ENCODE results near the gene HLTF.
A peak's percentile ranks its signal among the peaks of the same experiment; 100 is the strongest.
"Not testable (repeated sequence)": the region's sequence is repeated elsewhere in the genome, so short reads cannot be mapped to it uniquely, and the experiment has no call there.

Gene HLTF

GRCh38 chr3:148991219-148992026 is 94.9 kb downstream of the HLTF start, which contains the start of gene GYG1:
Gene GYG1, plus strand, starts transcription at chr3:148991540. Its CDS starts 101 bp downstream, at chr3:148991641.
- Histone ChIP-seq H2AFZ (ENCODE audit: low read depth) (peak within 1 kb of the TSS; percentile 69; the same call in 1 of the 2 replicates), H3K4me1 (ENCODE audit: low read depth, poor library complexity, severe bottlenecking) (peaks cover 58% of the 10 kb centered on the region), H3K79me2 (ENCODE audit: insufficient read depth, low read depth) (peaks cover 57% of the 10 kb centered on the region), H3K27me3 (ENCODE audit: insufficient read depth, low read depth) (no peaks in the 10 kb centered on the region), H3K9ac (peak within 1 kb of the TSS; percentile 94), H4K20me1 (ENCODE audit: insufficient read depth) (no peaks in the 10 kb centered on the region), H3K4me3 (IDR thresholded peaks at IDR 0.05; ENCODE audit: insufficient read depth, low read depth, low read length) (peak within 1 kb of the TSS; percentile 91), H3K36me3 (ENCODE audit: insufficient read depth) (peaks cover 23% of the 10 kb centered on the region), H3K4me2 (peak within 1 kb of the TSS; percentile 94), H3K27ac (peak within 1 kb of the TSS; percentile 93)
- 0 out of 2 replicates have a peak, but pooled peaks have one; percentile 30 for TF ChIP-seq CTCF (conservative IDR thresholded peaks at IDR 0.05; ENCODE audit: low read depth, low read length)

DNA sequence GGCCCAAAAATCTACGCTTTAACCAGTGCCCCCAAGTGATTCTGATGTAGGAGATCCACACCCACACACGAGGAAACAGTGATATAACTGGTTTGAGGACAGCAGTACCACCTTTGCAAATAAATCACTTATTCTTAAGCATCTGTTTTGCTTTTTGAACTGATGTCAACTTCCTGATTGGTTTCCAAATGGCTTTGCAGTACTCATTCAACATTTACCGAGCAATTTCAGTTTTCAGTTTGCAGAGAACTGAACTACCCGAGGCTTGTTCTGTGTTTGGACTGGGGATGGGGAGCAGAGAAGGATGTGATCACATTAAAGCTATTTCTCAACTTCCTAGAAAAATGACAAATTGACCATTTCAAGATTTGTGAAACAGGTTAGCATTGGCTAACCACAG is 96.1 kb downstream of the HLTF start:
- peak overlapping the region; percentile 91 for H3K4me2 ChIP-seq
- peaks cover 13% of the 10 kb centered on the region for H3K36me3 ChIP-seq (ENCODE audit: insufficient read depth)
- peaks cover 45% of the 10 kb centered on the region for H3K79me2 ChIP-seq (ENCODE audit: insufficient read depth, low read depth)
- H3K27me3 ChIP-seq (ENCODE audit: insufficient read depth, low read depth), result no peaks in the 10 kb centered on the region
- peak overlapping the region; percentile 69; the same call in 1 of the 2 replicates for H2AFZ ChIP-seq (ENCODE audit: low read depth)
- no peaks in the 10 kb centered on the region for H4K20me1 ChIP-seq (ENCODE audit: insufficient read depth)
- peak overlapping the region; percentile 93; the same call in 1 of the 2 replicates for H3K27ac ChIP-seq
- no peak overlapping the region for H3K4me3 ChIP-seq (IDR thresholded peaks at IDR 0.05; ENCODE audit: insufficient read depth, low read depth, low read length)
- no peak for TF ChIP-seq CTCF (conservative IDR thresholded peaks at IDR 0.05; ENCODE audit: low read depth, low read length)
- H3K4me1 ChIP-seq (ENCODE audit: low read depth, poor library complexity, severe bottlenecking), result peaks cover 46% of the 10 kb centered on the region
- H3K9ac ChIP-seq, result peak overlapping the region; percentile 94; the same call in 1 of the 2 replicates

DNA sequence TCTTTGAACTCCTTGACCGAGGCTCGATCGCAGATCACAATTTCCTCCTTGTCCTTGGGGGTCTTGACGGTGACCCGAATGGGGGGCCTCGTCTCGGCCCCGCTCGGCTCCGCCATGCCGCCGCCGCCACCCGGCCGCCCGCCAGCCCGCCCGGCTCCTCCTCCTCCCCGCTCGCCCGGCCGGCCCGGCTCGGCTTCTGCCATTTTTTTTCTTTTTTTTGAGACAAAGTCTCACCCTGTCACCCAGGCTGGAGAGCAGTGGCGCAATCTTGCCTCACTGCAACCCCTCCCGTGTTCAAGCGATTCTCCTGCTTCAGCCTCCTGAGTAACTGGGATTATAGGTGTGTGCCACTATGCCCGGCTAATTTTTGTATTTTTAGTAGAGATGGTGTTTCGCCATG is 98.8 kb downstream of the HLTF start:
- not testable (repeated sequence) for H3K36me3 ChIP-seq (ENCODE audit: insufficient read depth); H3K9ac ChIP-seq; H4K20me1 ChIP-seq (ENCODE audit: insufficient read depth); H2AFZ ChIP-seq (ENCODE audit: low read depth); H3K4me3 ChIP-seq (IDR thresholded peaks at IDR 0.05; ENCODE audit: insufficient read depth, low read depth, low read length); H3K27me3 ChIP-seq (ENCODE audit: insufficient read depth, low read depth); H3K27ac ChIP-seq; H3K4me2 ChIP-seq
- H3K4me1 ChIP-seq (ENCODE audit: low read depth, poor library complexity, severe bottlenecking), result peaks cover 23% of the 10 kb centered on the region
- H3K79me2 ChIP-seq (ENCODE audit: insufficient read depth, low read depth), result peaks cover 18% of the 10 kb centered on the region

DNA sequence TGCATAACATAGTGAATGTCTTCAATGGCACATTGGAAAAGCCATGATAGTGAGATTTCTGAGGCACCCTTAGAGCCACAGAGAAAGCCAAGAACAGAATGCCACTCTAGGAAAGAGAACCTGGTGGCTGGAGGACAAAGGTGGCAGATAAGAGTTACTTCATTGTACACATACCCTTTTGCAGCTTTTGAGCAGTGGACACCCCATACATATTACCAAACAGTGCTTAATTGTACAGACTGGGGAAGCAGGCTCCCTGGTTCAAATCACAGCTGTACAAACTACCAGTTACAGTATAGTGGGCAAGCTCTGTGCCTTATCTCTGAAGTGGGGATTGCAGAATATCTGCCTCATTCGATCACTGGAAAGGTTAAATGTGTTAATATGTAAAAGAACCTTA is 105.1 kb downstream of the HLTF start:
- Histone ChIP-seq H3K79me2 (ENCODE audit: insufficient read depth, low read depth) (no peaks in the 10 kb centered on the region), H4K20me1 (ENCODE audit: insufficient read depth) (no peaks in the 10 kb centered on the region), H3K27me3 (ENCODE audit: insufficient read depth, low read depth) (no peaks in the 10 kb centered on the region), H3K9ac (no peak overlapping the region), H3K4me3 (IDR thresholded peaks at IDR 0.05; ENCODE audit: insufficient read depth, low read depth, low read length) (no peak overlapping the region), H3K27ac (no peak overlapping the region), H2AFZ (ENCODE audit: low read depth) (no peak overlapping the region), H3K4me2 (no peak overlapping the region), H3K4me1 (ENCODE audit: low read depth, poor library complexity, severe bottlenecking) (no peaks in the 10 kb centered on the region), H3K36me3 (ENCODE audit: insufficient read depth) (no peaks in the 10 kb centered on the region)
- no peak for TF ChIP-seq CTCF (conservative IDR thresholded peaks at IDR 0.05; ENCODE audit: low read depth, low read length)
